ENCODE data around the gene MAGI1. TPM values are rescaled to one million over a fixed set of nuclear protein-coding genes. Genes with fewer than 3 reads are reported as not detected.
"Not testable (repeated sequence)": the region's sequence is repeated elsewhere in the genome, so short reads cannot be mapped to it uniquely, and the experiment has no call there.

Gene MAGI1
- total and polyA plus RNA-seq, 7 experiments from 2014 or later: 0.39 TPM; not detected in 6

DNA sequence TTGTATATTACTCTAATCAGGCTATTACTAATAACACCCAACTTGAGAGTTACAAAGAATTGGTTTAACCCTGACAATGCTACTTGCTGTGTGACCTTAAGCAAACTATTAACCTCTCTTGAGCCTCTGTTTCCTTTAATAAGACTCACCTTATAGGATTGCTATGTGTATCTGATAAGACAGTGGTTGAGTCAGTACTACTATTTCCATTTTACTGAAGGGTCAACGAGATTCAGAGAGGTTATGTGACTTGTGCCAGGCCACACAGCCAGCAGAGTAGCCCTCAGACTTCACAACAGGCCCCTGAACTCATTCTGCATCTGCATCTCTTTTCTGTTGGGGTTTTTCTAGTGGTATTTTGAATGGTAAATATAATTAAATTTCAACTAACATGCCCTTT is 420.1 kb downstream of the MAGI1 start:
- H3K4me3 Mint-ChIP-seq: no peak overlapping the region
- H3K27ac ChIP-seq (ENCODE audit: low read depth, low read length): no peak overlapping the region
- H3K9me3 Mint-ChIP-seq: peaks cover 0 to 10% (median 0%) of the 10 kb centered on the region in 11 donors

DNA sequence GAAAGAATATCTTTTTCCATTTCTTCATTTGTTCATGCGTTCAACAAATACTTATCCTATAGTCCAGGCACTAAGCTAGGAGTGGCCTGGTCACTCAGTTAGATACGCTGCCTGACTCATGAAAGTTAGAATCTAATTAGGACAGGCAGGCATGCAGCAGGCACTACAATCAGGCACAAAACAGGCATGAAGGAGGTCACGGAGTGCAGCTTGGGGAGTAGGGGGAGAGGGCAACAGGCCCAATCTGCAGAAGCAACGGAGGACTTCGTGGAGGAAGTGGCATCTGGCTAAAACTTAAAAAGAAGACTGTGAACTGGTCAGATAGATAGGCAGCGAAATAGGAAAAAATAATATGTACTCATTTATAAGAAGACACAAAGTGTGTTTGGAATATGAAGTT is 420.9 kb downstream of the MAGI1 start:
- H3K27me3 Mint-ChIP-seq: no peaks in the 10 kb centered on the region
- H3K4me1 ChIP-seq (ENCODE audit: control insufficient read depth in 2 of 2, insufficient read depth in 2 of 2, low read length in 2 of 2): no peaks in the 10 kb centered on the region
- no peak overlapping the region for H3K4me3 Mint-ChIP-seq
- H3K4me1 Mint-ChIP-seq: no peaks in the 10 kb centered on the region
- H3K9me3 Mint-ChIP-seq: peaks cover 0 to 10% (median 0%) of the 10 kb centered on the region in 11 donors
- no peaks in the 10 kb centered on the region for H3K9me3 ChIP-seq (ENCODE audit: control insufficient read depth in 2 of 3, low read length in 3 of 3)
- ChIA-PET CTCF (no interaction called here), POLR2A (no interaction called here)
- H3K27ac ChIP-seq (ENCODE audit: low read depth, low read length): no peak overlapping the region
- no peaks in the 10 kb centered on the region for H3K36me3 Mint-ChIP-seq
- no peaks in the 10 kb centered on the region for H3K27me3 ChIP-seq (ENCODE audit: control insufficient read depth in 2 of 2, insufficient read depth in 2 of 2, low read length in 2 of 2)
- no peak overlapping the region for H3K27ac Mint-ChIP-seq
- H3K4me3 ChIP-seq (ENCODE audit: low read length): no peak overlapping the region
- DNase-seq: no peak
- intact Hi-C loops (cut with micrococcal nuclease): no loop called here
- no peak for ATAC-seq
- no peaks in the 10 kb centered on the region for H3K36me3 ChIP-seq (ENCODE audit: control insufficient read depth in 2 of 3, insufficient read depth in 3 of 3, low read length in 3 of 3)

More for the DNA sequence above, 420.1 kb downstream of the MAGI1 start:
- ChIA-PET POLR2A (no interaction called here), CTCF (no interaction called here)
- DNase-seq (no peak), ATAC-seq (no peak)
- H3K36me3 Mint-ChIP-seq: no peaks in the 10 kb centered on the region
- Histone ChIP-seq H3K36me3 (ENCODE audit: control insufficient read depth in 2 of 3, insufficient read depth in 3 of 3, low read length in 3 of 3) (no peaks in the 10 kb centered on the region), H3K4me1 (ENCODE audit: control insufficient read depth in 2 of 2, insufficient read depth in 2 of 2, low read length in 2 of 2) (no peaks in the 10 kb centered on the region), H3K9me3 (ENCODE audit: control insufficient read depth in 2 of 3, low read length in 3 of 3) (no peaks in the 10 kb centered on the region), H3K4me3 (ENCODE audit: low read length) (no peak overlapping the region), H3K27me3 (ENCODE audit: control insufficient read depth in 2 of 2, insufficient read depth in 2 of 2, low read length in 2 of 2) (no peaks in the 10 kb centered on the region)
- no peak overlapping the region for H3K27ac Mint-ChIP-seq
- intact Hi-C loops (cut with micrococcal nuclease): no loop called here
- no peaks in the 10 kb centered on the region for H3K27me3 Mint-ChIP-seq
- no peaks in the 10 kb centered on the region for H3K4me1 Mint-ChIP-seq

DNA sequence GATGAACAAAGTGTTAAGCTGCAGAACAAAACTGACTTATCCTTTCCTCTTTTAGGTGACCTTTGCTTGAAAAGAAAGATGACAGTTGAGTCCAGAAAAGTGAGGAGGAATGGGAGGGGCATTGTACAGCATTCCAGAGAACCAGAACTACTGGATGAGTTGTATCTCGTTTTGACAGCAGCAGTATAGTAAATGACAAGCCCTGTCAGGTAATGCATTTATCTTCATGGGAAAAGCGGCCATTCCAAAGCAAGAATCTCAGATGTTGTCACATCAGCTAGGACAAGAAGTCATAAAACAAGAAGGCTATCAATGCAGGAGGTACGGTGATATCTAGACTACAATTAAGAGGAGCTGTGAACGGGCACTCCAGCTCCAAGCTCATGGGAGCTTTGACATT is 421.5 kb downstream of the MAGI1 start:
- Histone ChIP-seq H3K27ac (ENCODE audit: low read depth, low read length) (no peak overlapping the region), H3K4me3 (ENCODE audit: low read length) (no peak overlapping the region), H3K27me3 (ENCODE audit: control insufficient read depth in 2 of 2, insufficient read depth in 2 of 2, low read length in 2 of 2) (no peaks in the 10 kb centered on the region), H3K4me1 (ENCODE audit: control insufficient read depth in 2 of 2, insufficient read depth in 2 of 2, low read length in 2 of 2) (no peaks in the 10 kb centered on the region), H3K36me3 (ENCODE audit: control insufficient read depth in 2 of 3, insufficient read depth in 3 of 3, low read length in 3 of 3) (no peaks in the 10 kb centered on the region), H3K9me3 (ENCODE audit: control insufficient read depth in 2 of 3, low read length in 3 of 3) (no peaks in the 10 kb centered on the region)
- Mint-ChIP-seq H3K4me1 (no peaks in the 10 kb centered on the region), H3K27ac (no peak overlapping the region), H3K27me3 (no peaks in the 10 kb centered on the region), H3K4me3 (no peak overlapping the region), H3K9me3 (peaks cover 0 to 10% (median 0%) of the 10 kb centered on the region in 11 donors), H3K36me3 (no peaks in the 10 kb centered on the region)
- DNase-seq: no peak
- POLR2A ChIA-PET: no interaction called here
- intact Hi-C loops (cut with micrococcal nuclease): no loop called here
- ATAC-seq: no peak
- CTCF ChIA-PET: no interaction called here

DNA sequence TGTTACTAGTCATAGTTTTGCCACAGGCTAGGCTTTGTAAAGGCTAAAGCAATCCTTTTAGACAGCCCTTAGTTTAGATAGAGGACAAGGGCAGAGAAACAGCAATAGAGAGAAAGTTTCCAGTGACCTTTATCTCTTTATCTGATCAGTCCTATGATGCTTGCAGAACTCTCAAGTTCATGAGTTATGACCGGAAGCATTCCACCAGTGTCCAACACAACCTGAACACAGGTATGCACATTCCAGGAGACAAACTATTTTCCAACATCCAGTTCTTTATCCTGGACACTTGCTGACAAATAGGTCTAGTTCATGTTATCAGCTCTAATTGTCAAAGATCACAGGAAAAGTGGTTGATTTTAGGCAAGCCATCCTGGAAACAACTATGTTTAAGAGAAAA is 422.2 kb downstream of the MAGI1 start:
- intact Hi-C loops (cut with micrococcal nuclease): no loop called here
- ATAC-seq: no peak
- CTCF ChIA-PET: no interaction called here

DNA sequence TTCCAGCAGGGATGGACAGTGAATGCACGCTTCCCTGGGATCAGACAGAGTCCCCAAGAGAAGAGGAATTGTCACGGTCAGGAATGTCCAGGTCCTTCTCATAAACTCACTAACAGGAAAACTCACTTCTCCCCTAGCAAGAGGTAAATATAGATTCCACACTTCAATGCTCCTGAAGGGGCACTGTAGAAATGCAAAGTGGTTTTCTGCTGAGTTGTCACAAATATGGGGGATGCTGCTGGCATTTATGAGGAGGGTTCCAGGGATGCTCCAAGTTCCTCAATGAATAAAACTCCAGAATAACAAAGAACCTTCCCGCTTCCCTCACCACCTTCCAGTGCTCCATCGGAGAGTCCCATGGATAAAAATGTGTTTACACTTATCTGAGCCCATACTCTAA is 423.4 kb downstream of the MAGI1 start:
- no peak for ATAC-seq
- intact Hi-C loops (cut with micrococcal nuclease): no loop called here
- Mint-ChIP-seq H3K4me3 (no peak overlapping the region), H3K4me1 (no peaks in the 10 kb centered on the region), H3K27me3 (no peaks in the 10 kb centered on the region), H3K27ac (no peak overlapping the region), H3K9me3 (peaks cover 0 to 10% (median 0%) of the 10 kb centered on the region in 11 donors), H3K36me3 (no peaks in the 10 kb centered on the region)
- Histone ChIP-seq H3K27ac (ENCODE audit: low read depth, low read length) (no peak overlapping the region), H3K9me3 (ENCODE audit: control insufficient read depth in 2 of 3, low read length in 3 of 3) (no peaks in the 10 kb centered on the region), H3K4me1 (ENCODE audit: control insufficient read depth in 2 of 2, insufficient read depth in 2 of 2, low read length in 2 of 2) (no peaks in the 10 kb centered on the region), H3K27me3 (ENCODE audit: control insufficient read depth in 2 of 2, insufficient read depth in 2 of 2, low read length in 2 of 2) (no peaks in the 10 kb centered on the region), H3K36me3 (ENCODE audit: control insufficient read depth in 2 of 3, insufficient read depth in 3 of 3, low read length in 3 of 3) (no peaks in the 10 kb centered on the region), H3K4me3 (ENCODE audit: low read length) (no peak overlapping the region)
- no peak for DNase-seq
- CTCF ChIA-PET: no interaction called here
- POLR2A ChIA-PET: no interaction called here

More for the DNA sequence above, 422.2 kb downstream of the MAGI1 start:
- no peak overlapping the region for H3K4me3 Mint-ChIP-seq
- H3K27me3 Mint-ChIP-seq: no peaks in the 10 kb centered on the region
- Histone ChIP-seq H3K27ac (ENCODE audit: low read depth, low read length) (no peak overlapping the region), H3K27me3 (ENCODE audit: control insufficient read depth in 2 of 2, insufficient read depth in 2 of 2, low read length in 2 of 2) (no peaks in the 10 kb centered on the region), H3K36me3 (ENCODE audit: control insufficient read depth in 2 of 3, insufficient read depth in 3 of 3, low read length in 3 of 3) (no peaks in the 10 kb centered on the region), H3K4me3 (ENCODE audit: low read length) (no peak overlapping the region), H3K4me1 (ENCODE audit: control insufficient read depth in 2 of 2, insufficient read depth in 2 of 2, low read length in 2 of 2) (no peaks in the 10 kb centered on the region), H3K9me3 (ENCODE audit: control insufficient read depth in 2 of 3, low read length in 3 of 3) (no peaks in the 10 kb centered on the region)
- POLR2A ChIA-PET: no interaction called here
- peaks cover 0 to 10% (median 0%) of the 10 kb centered on the region in 11 donors for H3K9me3 Mint-ChIP-seq
- DNase-seq: no peak
- H3K36me3 Mint-ChIP-seq: no peaks in the 10 kb centered on the region
- H3K27ac Mint-ChIP-seq: no peak overlapping the region
- H3K4me1 Mint-ChIP-seq: no peaks in the 10 kb centered on the region

DNA sequence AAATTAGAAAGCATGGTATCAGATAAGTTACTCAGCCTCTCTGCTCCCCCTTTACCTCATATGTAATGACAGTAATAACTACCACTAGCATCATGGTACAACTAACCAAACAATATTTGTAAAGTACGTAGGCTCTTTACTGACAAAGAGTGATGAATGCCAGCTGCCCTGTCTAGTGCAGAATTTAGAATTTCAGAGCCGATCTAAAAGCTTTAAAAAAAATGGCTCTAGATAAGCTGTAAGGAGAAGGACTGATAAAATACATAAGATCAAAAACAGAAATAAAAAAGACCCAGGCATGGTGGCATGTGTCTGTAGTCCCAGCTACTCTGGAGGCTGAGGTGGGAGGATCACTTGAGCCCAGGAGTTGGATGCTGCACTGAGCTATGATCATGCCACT is 424.1 kb downstream of the MAGI1 start:
- Histone ChIP-seq H3K36me3 (ENCODE audit: control insufficient read depth in 2 of 3, insufficient read depth in 3 of 3, low read length in 3 of 3) (no peaks in the 10 kb centered on the region), H3K4me1 (ENCODE audit: control insufficient read depth in 2 of 2, insufficient read depth in 2 of 2, low read length in 2 of 2) (no peaks in the 10 kb centered on the region), H3K27ac (ENCODE audit: low read depth, low read length) (no peak overlapping the region), H3K4me3 (ENCODE audit: low read length) (no peak overlapping the region), H3K9me3 (ENCODE audit: control insufficient read depth in 2 of 3, low read length in 3 of 3) (no peaks in the 10 kb centered on the region), H3K27me3 (ENCODE audit: control insufficient read depth in 2 of 2, insufficient read depth in 2 of 2, low read length in 2 of 2) (no peaks in the 10 kb centered on the region)
- ChIA-PET CTCF (no interaction called here), POLR2A (no interaction called here)
- intact Hi-C loops (cut with micrococcal nuclease): no loop called here
- Mint-ChIP-seq H3K36me3 (no peaks in the 10 kb centered on the region), H3K9me3 (peaks cover 0 to 7% (median 0%) of the 10 kb centered on the region in 11 donors), H3K27me3 (no peaks in the 10 kb centered on the region), H3K4me1 (no peaks in the 10 kb centered on the region), H3K27ac (no peak overlapping the region), H3K4me3 (no peak overlapping the region)
- no peak for ATAC-seq
- DNase-seq: no peak

DNA sequence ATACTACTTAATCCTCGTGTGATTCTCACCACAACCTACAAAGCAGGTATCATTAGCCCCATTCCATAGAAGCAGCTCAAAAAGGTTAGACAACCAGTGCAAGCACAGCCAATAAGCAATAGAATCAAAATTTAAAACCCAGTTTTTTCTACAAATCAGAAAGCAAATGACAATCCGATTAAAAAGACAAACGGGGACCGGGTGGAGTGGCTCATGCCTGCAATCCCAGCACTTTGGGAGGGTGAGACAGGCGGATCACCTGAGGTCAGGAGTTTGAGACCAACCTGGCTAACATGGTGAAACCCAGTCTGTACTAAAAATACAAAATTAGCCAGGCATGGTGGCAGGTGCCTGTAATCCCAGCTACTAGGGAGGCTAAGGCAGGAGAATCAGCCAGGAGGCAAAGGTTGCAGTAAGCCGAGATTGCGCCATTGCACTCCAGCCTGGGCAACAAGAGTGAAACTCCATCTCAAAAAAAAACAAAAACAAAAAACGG is 430.7 kb downstream of the MAGI1 start:
- H3K4me3 Mint-ChIP-seq; intact Hi-C loops (cut with micrococcal nuclease); CTCF ChIA-PET; H3K27ac Mint-ChIP-seq; H3K4me1 Mint-ChIP-seq; H3K36me3 ChIP-seq (ENCODE audit: control insufficient read depth in 2 of 3, insufficient read depth in 3 of 3, low read length in 3 of 3); H3K4me3 ChIP-seq (ENCODE audit: low read length); H3K36me3 Mint-ChIP-seq; POLR2A ChIA-PET; H3K9me3 ChIP-seq (ENCODE audit: control insufficient read depth in 2 of 3, low read length in 3 of 3); H3K27me3 ChIP-seq (ENCODE audit: control insufficient read depth in 2 of 2, insufficient read depth in 2 of 2, low read length in 2 of 2); H3K27ac ChIP-seq (ENCODE audit: low read depth, low read length); H3K27me3 Mint-ChIP-seq; H3K4me1 ChIP-seq (ENCODE audit: control insufficient read depth in 2 of 2, insufficient read depth in 2 of 2, low read length in 2 of 2); H3K9me3 Mint-ChIP-seq; ATAC-seq; DNase-seq: not testable (repeated sequence)

Data from naive thymus-derived CD4-positive, alpha-beta T cell (primary cell).